GM13976 (cell line): Measurements from ENCODE around the gene LRRC8E.

ENCODE experiments used
- DNase-seq: peaks from one replicate; pipeline ENCODE4 v3.0.0; 2012; ENCODE audit warnings: low spot score
- in situ Hi-C: fragments of 300-500 bp; cut with MboI; formaldehyde crosslinking; loops from one replicate; pipeline ENCODE4 v1.12.0; 2022; ENCODE audit warnings: low sequenced_read_pairs, mixed read lengths, inconsistent platforms; ENCODE audit not compliant: unreplicated experiment
- TF ChIP-seq, protein P1 (sequence below): IDR thresholded peaks from 2 replicates; pipeline ENCODE4 v1.5.1; 2012; ENCODE audit warnings: borderline replicate concordance, mild to moderate bottlenecking; ENCODE audit not compliant: insufficient read depth; ENCODE audit errors: extremely low read depth, missing control alignments, control extremely low read depth

Gene LRRC8E

DNA sequence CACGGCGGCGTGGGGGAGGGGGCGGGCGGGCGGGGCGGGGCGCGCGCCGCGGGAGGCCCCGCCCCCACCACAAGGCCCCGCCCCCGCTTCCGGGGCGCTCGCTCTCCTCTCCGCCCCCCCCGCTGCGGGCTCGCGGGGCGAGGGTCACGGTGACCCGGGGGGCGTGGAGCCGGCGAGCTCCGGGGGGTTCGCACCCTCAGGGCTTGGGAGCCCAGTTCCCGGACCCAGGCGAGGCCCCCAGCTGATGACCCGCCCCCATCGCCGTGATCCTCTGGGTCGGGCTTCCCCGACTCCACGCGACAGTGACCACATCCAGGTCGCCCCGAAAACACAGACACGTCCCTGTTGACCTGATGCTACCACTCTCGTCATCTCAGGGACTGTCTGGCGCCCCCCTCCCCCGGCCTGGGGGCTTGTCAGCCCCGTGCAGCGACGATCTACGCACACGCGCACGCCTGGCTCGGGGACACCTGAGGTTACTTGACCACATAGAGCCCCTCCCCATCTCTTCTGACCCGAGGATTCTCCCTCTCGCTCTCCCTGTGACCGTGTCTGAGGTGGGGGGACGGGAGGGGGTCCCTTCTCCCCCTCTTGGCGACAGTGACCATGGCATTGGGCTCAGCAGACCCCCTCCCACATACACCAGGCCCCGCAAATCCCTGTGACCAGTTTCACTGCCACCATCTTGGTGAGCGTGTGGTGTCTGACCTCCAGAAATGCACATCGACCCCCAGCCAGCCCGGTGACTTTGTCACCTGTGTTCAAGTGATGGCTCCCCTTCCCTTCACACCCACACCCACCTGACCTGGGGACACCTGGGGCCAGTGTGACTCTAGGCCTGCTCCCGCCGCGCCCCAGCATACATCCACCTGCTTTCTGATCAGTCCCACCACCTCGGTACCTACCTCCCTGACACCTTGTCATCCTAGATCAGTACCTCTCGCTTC lies 16.0 kb downstream of the LRRC8E start:
- peak; percentile 86 for DNase-seq
- in situ Hi-C loops, result no loop called here
- TF ChIP-seq, protein P1, sequence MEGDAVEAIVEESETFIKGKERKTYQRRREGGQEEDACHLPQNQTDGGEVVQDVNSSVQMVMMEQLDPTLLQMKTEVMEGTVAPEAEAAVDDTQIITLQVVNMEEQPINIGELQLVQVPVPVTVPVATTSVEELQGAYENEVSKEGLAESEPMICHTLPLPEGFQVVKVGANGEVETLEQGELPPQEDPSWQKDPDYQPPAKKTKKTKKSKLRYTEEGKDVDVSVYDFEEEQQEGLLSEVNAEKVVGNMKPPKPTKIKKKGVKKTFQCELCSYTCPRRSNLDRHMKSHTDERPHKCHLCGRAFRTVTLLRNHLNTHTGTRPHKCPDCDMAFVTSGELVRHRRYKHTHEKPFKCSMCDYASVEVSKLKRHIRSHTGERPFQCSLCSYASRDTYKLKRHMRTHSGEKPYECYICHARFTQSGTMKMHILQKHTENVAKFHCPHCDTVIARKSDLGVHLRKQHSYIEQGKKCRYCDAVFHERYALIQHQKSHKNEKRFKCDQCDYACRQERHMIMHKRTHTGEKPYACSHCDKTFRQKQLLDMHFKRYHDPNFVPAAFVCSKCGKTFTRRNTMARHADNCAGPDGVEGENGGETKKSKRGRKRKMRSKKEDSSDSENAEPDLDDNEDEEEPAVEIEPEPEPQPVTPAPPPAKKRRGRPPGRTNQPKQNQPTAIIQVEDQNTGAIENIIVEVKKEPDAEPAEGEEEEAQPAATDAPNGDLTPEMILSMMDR, result no peak

DNA sequence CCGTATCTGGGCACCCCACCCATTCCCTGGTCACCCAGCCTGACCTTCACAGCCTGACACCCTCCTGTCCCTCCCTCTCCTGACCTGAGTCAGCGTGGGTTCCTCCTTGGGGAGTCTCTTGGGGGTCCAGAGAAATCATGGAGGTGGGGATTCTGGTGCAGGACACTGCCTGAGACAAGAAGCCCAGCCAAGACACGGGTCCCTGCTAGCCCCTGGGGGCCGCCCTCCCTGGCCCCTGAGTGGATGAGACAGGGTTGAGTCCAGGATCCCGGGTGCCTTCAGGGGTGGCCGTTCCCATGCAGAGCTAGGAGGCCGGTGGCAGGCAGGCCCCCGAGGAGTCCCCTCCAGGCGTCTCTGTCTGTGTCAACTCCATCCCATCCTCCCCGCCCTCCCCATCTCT lies 17.0 kb downstream of the LRRC8E start:
- TF ChIP-seq, protein P1, result no peak
- in situ Hi-C loops, result no loop called here
- DNase-seq, result no peak

DNA sequence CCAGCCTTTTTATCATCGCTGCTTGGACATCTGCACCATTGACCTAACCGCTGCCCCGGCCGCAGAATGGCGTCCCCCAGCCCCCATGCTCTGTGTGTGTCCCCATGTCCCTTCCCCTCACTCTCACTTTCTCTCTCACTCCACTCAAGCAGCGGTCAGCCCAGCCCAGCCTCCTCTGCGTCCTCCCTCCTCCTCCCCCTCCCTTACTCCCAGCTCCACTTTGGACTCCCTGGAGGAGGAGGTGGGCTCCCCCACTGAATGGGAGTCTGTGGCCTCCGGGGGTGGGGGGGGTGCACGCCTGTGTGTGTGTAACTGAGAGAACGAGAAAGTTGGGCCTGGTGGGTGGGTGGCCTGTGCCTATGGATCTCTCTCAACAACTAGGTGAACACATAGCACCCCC lies 17.5 kb downstream of the LRRC8E start:
- no peak for DNase-seq
- TF ChIP-seq, protein P1, result no peak
- in situ Hi-C loops, result no loop called here

DNA sequence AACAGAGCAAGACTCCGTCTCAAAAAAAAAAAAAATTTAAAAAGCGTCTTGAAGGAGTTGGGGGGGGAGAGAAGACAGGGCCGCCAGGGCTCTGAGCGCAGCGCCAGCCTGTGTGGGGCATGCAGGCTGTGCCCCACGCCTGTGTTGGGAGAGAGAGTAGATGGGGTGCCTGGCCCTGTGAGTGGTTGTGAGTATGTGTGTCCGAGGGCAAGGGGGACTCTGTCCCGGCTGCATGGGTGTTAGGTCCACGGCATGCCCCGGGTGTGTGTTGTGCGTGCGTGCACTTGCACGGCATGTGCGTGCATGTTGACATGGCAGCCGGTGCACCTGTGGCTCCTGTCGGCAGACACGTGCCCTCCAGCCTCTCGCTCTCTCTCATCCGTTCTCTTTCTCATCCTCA lies 18.8 kb downstream of the LRRC8E start:
- in situ Hi-C loops, result no loop called here
- TF ChIP-seq, protein P1, result no peak
- DNase-seq, result no peak

DNA sequence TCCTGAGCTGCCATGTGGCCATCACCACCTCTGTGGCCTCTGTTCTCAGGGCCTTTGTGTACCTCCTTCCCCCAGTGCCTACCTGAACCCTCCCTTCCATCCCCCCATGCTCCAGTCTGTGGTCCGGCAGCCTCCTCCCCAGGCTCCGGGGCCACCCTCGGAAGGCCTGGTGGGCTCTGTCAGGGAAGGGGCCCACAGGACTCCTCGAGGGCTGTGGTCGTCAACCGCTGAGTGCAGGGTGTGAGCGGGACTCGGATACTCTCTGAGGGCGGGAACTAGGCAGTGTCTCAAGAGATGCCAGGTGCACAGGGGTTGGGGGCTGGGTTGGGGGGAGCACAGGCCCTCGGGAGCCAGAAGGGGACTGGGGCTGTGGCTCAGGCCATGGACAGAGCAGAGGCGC lies 19.2 kb downstream of the LRRC8E start:
- TF ChIP-seq, protein P1, result no peak
- no peak for DNase-seq
- in situ Hi-C loops, result no loop called here

DNA sequence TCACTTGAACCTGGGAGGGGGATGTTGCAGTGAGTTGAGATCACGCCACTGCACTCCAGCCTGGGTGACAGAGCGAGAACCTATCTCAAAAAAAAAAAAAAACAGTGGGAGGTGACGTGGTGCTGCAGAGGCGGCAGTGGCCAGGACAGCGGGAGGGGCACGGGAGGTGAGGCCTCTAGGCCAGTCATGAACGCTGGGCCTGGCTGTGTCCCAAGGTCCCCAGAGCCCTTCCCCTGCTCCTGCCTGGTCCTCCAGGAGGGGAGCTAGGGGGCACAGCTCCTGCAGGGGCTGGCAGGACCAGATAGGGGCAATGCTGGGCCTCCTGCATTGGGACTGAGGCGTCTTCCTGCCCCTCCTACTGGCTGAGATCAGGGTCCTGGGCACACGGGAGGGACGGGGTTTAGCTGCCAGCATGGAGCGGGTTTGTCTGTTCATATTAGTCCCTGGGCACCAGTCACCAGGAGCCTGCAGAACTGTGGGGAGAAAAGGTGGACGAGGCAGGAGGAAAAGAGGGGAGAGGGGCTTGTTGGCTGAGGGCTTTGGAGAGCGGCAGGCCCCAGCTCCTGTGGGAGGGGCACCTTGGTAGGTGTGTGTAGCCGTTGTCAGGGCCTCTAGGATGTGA lies 19.9 kb downstream of the LRRC8E start:
- in situ Hi-C loops, result no loop called here
- DNase-seq, result no peak
- TF ChIP-seq, protein P1, result no peak
